ENCODE data around the gene G3BP2. TPM values are rescaled to one million over a fixed set of nuclear protein-coding genes. Genes with fewer than 3 reads are reported as not detected.

The G3BP2 gene
- polyA plus RNA-seq, 1 experiment: 57.6 TPM

- ChIA-PET POLR2A (no interaction called here), CTCF (no interaction called here)
- Histone ChIP-seq H3K36me3 (ENCODE audit: control insufficient read depth, insufficient read depth, low read length) (no peaks in the 10 kb centered on the region), H3K4me3 (ENCODE audit: low read depth, low read length) (no peak overlapping the region), H3K27me3 (ENCODE audit: control insufficient read depth, insufficient read depth, low read length) (no peaks in the 10 kb centered on the region)
- no peak for DNase-seq (ENCODE audit: low read depth)
- TF ChIP-seq CTCF (IDR thresholded peaks at IDR 0.05; ENCODE audit: insufficient read depth, low read depth, low read length): no peak
Measured at GRCh38 chr4:75683482-75684155, 10.4 kb upstream of the G3BP2 start.

DNA sequence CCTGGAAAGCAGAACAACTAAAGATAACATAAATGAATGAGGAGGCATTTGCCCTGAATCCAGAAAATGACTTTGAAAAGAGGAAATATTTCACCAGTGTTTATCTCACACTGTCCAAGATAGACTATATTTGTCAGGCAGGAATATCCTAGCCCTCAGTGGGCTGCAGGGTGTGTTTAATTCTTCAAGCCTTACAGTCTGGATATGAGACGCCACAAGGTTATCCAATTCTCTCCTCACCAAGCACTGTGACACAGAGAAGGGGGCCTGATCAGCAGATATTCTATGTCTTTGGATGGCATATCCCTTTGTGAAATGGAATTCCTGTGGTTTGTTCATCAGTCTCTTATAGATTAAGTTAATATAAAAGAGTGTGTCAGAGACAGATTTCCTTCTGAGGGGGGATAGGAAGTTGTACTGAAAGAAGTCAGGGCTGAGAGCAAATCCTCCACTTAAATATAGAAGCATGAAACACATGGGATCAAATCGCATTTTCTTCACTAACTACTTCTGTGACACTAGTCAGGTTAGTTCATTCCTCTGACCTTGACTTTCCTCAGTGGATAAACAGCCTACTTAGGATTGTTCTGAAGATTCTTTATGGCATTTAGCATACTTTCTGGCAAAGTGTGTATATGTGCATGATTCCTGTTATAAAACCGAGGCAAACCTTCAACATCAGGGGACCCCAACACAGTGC, 6.8 kb upstream of the G3BP2 start:
- no peaks in the 10 kb centered on the region for H3K27me3 ChIP-seq (ENCODE audit: control insufficient read depth, insufficient read depth, low read length)
- no peak for TF ChIP-seq CTCF (IDR thresholded peaks at IDR 0.05; ENCODE audit: insufficient read depth, low read depth, low read length)
- POLR2A ChIA-PET: no interaction called here
- no peak for DNase-seq (ENCODE audit: low read depth)
- CTCF ChIA-PET: no interaction called here
- no peak overlapping the region for H3K4me3 ChIP-seq (ENCODE audit: low read depth, low read length)
- no peaks in the 10 kb centered on the region for H3K36me3 ChIP-seq (ENCODE audit: control insufficient read depth, insufficient read depth, low read length)

- Histone ChIP-seq H3K27me3 (ENCODE audit: control insufficient read depth, insufficient read depth, low read length) (no peaks in the 10 kb centered on the region), H3K4me3 (ENCODE audit: low read depth, low read length) (no peak overlapping the region), H3K36me3 (ENCODE audit: control insufficient read depth, insufficient read depth, low read length) (no peaks in the 10 kb centered on the region)
- DNase-seq (ENCODE audit: low read depth): no peak
- CTCF ChIA-PET: no interaction called here
- POLR2A ChIA-PET: no interaction called here
- TF ChIP-seq CTCF (IDR thresholded peaks at IDR 0.05; ENCODE audit: insufficient read depth, low read depth, low read length): no peak
Measured at GRCh38 chr4:75678965-75679364, 5.8 kb upstream of the G3BP2 start.

DNA sequence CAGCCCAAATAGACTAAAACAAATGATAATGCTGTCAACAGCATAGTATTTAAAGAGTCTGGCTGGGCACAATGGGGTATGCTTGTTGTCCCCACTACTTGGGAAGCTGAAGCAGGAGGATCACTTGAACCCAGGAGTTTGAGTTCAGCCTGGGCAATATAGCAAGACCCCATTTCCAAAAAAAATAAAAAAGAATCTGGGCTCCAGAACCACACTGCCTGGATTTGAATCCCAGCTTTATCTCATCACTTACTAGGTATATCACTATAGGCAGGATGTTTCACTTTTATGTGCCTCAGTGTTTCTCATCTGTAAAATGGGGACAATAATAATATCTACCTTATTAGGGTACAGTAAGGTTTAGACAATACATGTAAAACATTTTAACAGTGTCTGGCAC, 5.3 kb upstream of the G3BP2 start:
- ChIA-PET CTCF (no interaction called here), POLR2A (no interaction called here)
- Histone ChIP-seq H3K36me3 (ENCODE audit: control insufficient read depth, insufficient read depth, low read length) (no peaks in the 10 kb centered on the region), H3K27me3 (ENCODE audit: control insufficient read depth, insufficient read depth, low read length) (no peaks in the 10 kb centered on the region), H3K4me3 (ENCODE audit: low read depth, low read length) (no peak overlapping the region)
- no peak for TF ChIP-seq CTCF (IDR thresholded peaks at IDR 0.05; ENCODE audit: insufficient read depth, low read depth, low read length)
- no peak for DNase-seq (ENCODE audit: low read depth)

- no peak for TF ChIP-seq CTCF (IDR thresholded peaks at IDR 0.05; ENCODE audit: insufficient read depth, low read depth, low read length)
- ChIA-PET CTCF (interaction anchor here (2.7 kb wide), 1 partner anchor 49 kb away, joined by 9 read pairs; the partner anchor contains the start of gene USO1), POLR2A (no interaction called here)
- DNase-seq (ENCODE audit: low read depth): no peak
- H3K36me3 ChIP-seq (ENCODE audit: control insufficient read depth, insufficient read depth, low read length): no peaks in the 10 kb centered on the region
- no peaks in the 10 kb centered on the region for H3K27me3 ChIP-seq (ENCODE audit: control insufficient read depth, insufficient read depth, low read length)
- H3K4me3 ChIP-seq (ENCODE audit: low read depth, low read length): no peak overlapping the region
Measured at GRCh38 chr4:75675004-75675531, 1.9 kb upstream of the G3BP2 start.

Data from BJ (cell line).